ENCODE results near the gene CMC2. TPM values are rescaled to one million over a fixed set of nuclear protein-coding genes. Genes with fewer than 3 reads are reported as not detected.

Gene CMC2
- total RNA-seq, 1 experiment from 2014 or later: 64.2 TPM

- Histone ChIP-seq H2BK15ac (ENCODE audit: low read depth, low read length) (no peak overlapping the region), H3K27me3 (ENCODE audit: insufficient read depth, low read length) (no peaks in the 10 kb centered on the region), H3K14ac (ENCODE audit: insufficient read depth, low read length) (no peak overlapping the region; the same call in 1 of the 2 replicates), H3K4ac (ENCODE audit: low read depth, low read length) (no peak overlapping the region), H2BK20ac (ENCODE audit: low read depth, low read length, poor library complexity, severe bottlenecking) (no peak overlapping the region), H3K56ac (ENCODE audit: insufficient read length, low read depth, low read length) (no peak overlapping the region), H4K20me1 (ENCODE audit: control insufficient read depth, insufficient read depth, insufficient read length) (no peaks in the 10 kb centered on the region), H4K5ac (ENCODE audit: insufficient read length, low read depth, low read length) (no peak overlapping the region), H3K23me2 (ENCODE audit: insufficient read length, low read depth, low read length, poor library complexity, severe bottlenecking) (no peaks in the 10 kb centered on the region), H4K8ac (replicated peaks; ENCODE audit: insufficient read length, low read depth, low read length) (no peak overlapping the region), H2AK5ac (ENCODE audit: insufficient read length, low read length) (no peak overlapping the region), H2BK12ac (ENCODE audit: insufficient read length, low read depth, low read length) (no peak overlapping the region), H3K27ac (ENCODE audit: insufficient read length, low read depth, low read length) (no peak overlapping the region), H3K23ac (ENCODE audit: insufficient read length, low read depth, low read length) (no peak overlapping the region), H3K18ac (ENCODE audit: insufficient read length, low read depth, low read length) (no peak overlapping the region), H4K91ac (ENCODE audit: insufficient read length, low read depth, low read length) (no peak overlapping the region), H3T11ph (ENCODE audit: low read length) (no peak overlapping the region), H3K79me2 (ENCODE audit: insufficient read depth, low read length) (no peaks in the 10 kb centered on the region), H2BK5ac (ENCODE audit: insufficient read length, low read length) (no peak overlapping the region), H3K9ac (ENCODE audit: extremely low read depth, insufficient read length, low read length) (no peak overlapping the region), H2BK120ac (ENCODE audit: low read depth, low read length, poor library complexity, severe bottlenecking) (no peak overlapping the region), H3K4me1 (ENCODE audit: insufficient read depth, low read length) (no peaks in the 10 kb centered on the region), H2AFZ (ENCODE audit: low read length) (no peak overlapping the region), H3K4me2 (ENCODE audit: insufficient read depth, insufficient read length, low read length) (no peak overlapping the region), H3K9me3 (ENCODE audit: control insufficient read depth, low read depth, low read length) (no peaks in the 10 kb centered on the region), H3K79me1 (ENCODE audit: insufficient read depth, low read depth, low read length, poor library complexity, severe bottlenecking) (no peaks in the 10 kb centered on the region)
- peaks cover 0 to 10% (median 3%) of the 10 kb centered on the region in 3 experiments; a peak in 2 of 7 replicates for H3K36me3 Mint-ChIP-seq (ENCODE audit: insufficient read depth in 1 of 3, low read depth in 3 of 3)
- H3K4me1 Mint-ChIP-seq: no peaks in the 10 kb centered on the region
- H3K9me3 Mint-ChIP-seq: peaks cover 17 to 23% of the 10 kb centered on the region in 2 experiments; a peak in 4 of 5 replicates
- TF ChIP-seq CTCF (conservative IDR thresholded peaks at IDR 0.05): no peak
- no peak for DNase-seq
- H3K27me3 Mint-ChIP-seq (ENCODE audit: low read depth): peaks cover 12% of the 10 kb centered on the region
- H3K4me3 Mint-ChIP-seq: no peak overlapping the region; a peak in 1 of 5 replicates
- WGBS (ENCODE audit: extremely low coverage, insufficient read length, low lambda C conversion rate): no CpG with 5 or more reads among the region's 5 CpGs
- H3K27ac Mint-ChIP-seq: no peak overlapping the region; a peak in 1 of 7 replicates
These were observed 51.7 kb downstream of the CMC2 start for GRCh38 chr16:80954985-80955384.
